Posterior vena cava (tissue), 2 donors: ENCODE data around the gene FNDC5. TPM values are rescaled to one million over a fixed set of nuclear protein-coding genes. Genes with fewer than 3 reads are reported as not detected.

Experiments
- DNase-seq: peaks from one replicate; pipeline ENCODE4 v3.0.0-alpha.2; 2020; ENCODE audit warnings: low spot score
- intact Hi-C, 2 donors: fragments of 100-400 bp; cut with DNase I; formaldehyde crosslinking; loops; one replicate each; pipeline versions ENCODE4 v1.14.1 to v1.14.2; 2022 to 2023
- total RNA-seq, 2 donors: library from RNA; stranded (reverse); fragmentation: NEBNext Ultra II Directional; extraction: Animal tissue kit (Norgen Biotek cat#: 25700); gene quantifications; one replicate each; pipeline ENCODE4 v1.2.1, GENCODE V29; 2021
- donor health status: DM: yes; HTN: yes; CAD: no.
- donor health status: DM: yes; HTN: yes; CAD: no.

Gene FNDC5
- total RNA-seq, 2 donors from 2014 or later = 2.4 to 5.0 TPM

DNA sequence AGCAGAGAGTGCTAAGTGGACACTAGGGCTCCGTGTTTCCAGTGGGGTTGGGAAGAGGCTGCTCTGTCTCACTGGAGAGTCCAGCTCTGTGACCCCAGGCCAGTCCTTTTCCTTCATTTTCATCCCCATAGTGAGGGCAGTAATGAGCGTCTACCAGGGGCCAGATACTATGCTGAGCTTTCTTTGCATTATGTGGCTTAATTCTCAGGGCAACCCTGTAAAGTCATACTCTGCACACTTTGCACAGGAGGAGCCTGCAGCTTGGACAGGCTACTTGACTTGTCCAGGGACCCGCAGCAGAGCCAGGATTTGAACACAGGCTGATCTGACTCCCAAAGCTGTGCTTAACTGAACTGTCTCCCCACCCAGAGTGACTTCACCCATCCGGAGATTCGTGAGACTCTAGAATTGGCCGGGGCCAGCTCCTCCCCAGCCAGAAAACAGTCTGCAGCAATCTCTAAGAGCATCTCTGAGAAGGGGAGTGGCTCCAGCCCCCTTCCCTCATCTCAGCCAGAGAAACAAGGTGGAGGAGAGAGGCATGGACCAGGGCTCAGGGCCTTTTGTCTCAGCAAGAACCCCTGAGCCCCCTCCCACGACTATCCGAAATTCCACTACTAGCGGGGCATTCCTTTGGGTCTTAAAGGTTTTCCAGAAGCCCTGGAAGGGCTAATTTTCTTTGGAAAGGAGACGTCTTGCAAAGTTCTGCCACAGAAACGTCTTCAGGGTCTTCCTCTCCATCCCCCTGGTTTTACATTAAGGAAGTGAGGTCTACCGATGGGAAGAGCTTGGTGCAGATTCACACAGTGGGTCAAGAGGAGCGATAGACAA, 866 bp upstream of the FNDC5 start:
- peak; percentile 75 for DNase-seq
- intact Hi-C loops = loop anchor here in 1 of 2 donors (5.0 kb wide), 1 partner anchor 159 kb away; no protein-coding TSS in a partner anchor

DNA sequence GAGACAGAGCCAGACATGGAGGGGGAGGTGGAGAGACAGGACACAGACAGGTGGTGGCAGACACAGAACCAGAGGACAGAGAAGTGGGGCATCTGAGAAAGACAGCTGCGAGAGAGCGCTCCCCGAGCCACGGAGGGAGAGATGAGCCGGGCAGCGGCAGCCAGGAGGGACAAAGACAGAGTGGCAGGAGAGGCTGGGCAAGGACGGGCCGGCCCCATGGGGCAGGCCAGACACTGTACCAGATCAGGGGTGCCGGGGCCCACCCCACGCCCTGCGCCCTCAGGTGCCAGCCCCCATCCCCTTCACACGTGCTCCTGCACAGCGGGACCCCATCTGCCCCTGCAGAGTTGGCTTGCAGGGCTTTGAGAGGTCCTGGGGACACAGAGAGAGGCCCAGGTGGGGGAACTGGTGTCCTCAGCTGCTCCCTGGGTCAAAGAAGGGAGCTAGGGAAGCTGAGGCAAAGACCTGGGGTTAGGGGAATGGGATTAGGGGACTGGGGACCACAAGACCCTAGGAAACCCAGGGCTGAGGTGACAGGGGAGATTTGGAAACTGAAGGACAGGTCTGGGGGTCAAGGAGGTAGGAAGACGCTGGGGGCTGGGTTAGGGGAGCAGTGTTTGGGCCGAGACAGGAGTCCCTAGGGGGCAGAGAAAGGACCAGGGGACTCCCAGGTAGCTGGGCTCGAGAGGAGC, 643 bp downstream of the FNDC5 start:
- DNase-seq = no peak
- intact Hi-C loops = loop anchor here in 1 of 2 donors (5.0 kb wide), 1 partner anchor 158 kb away; no protein-coding TSS in a partner anchor

DNA sequence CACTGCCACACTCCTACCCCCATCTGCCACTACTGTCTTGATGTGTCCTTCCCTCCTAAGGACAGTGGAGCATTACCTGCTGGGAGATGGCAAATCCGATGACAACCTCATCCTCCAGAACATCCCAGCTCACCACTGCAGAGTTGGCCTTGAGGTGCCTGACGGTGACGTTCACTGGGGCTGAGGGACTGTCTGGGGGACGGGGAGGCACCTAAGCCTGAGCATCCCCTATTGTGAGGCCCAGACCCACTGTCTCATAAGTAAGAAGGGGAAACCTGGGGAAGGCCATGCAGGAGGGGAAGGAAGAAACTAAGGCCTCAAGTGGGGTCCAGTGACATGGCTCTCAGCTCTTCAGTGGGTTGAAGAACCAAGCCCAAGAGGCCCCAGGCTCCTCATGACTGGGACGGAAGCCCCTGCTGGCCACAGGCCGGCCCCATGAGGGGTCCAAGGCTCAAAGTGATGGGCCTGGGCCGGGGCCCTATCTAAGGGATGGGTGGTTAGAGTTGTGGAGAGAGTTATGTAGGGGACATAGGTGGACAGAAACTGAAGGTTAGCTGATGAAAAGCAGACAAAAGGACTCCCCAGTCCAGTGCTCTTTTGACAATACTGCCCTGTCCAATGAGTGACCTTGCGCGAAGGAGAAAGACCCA, 1.8 kb downstream of the FNDC5 start:
- DNase-seq = no peak
- intact Hi-C loops = no loop called here

DNA sequence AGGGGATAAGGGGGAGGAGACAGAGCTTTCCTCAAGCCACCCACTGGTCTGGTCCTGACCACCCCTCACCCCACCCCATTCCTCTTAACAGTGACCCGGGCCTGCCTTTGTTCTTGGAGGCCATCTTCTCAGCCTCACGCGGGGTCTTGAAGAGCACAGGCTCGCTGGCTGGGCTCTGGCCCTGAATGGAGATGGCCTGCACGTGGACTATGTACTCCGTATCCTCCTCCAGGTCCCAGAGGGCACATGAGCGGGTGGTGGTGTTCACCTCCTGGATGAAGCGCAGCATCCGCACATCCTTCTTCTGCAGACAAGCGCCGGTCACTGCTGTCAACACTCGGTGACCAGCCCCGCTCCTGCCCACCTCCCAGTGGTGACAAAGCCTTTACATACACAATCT, 2.6 kb downstream of the FNDC5 start:
- intact Hi-C loops = no loop called here
- no peak for DNase-seq

DNA sequence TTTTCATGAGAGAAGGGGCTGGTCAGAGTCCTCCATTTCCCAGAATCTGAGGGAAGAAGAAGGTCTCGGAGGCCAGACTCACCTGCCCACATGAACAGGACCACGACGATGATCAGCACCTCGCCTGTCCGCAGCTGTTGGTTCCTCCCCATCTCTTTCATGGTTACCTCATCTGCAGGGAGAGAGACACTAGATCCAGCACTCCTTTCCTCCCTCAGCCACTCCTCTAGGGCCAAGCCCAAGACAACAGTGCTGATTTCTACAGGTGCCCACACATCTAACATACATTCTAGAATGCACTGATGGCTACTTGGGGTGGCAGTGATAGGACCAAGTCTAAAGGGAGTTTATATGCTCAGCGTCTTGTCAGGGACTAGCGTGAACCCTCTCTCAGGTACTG, 3.0 kb downstream of the FNDC5 start:
- DNase-seq = no peak
- intact Hi-C loops = no loop called here

DNA sequence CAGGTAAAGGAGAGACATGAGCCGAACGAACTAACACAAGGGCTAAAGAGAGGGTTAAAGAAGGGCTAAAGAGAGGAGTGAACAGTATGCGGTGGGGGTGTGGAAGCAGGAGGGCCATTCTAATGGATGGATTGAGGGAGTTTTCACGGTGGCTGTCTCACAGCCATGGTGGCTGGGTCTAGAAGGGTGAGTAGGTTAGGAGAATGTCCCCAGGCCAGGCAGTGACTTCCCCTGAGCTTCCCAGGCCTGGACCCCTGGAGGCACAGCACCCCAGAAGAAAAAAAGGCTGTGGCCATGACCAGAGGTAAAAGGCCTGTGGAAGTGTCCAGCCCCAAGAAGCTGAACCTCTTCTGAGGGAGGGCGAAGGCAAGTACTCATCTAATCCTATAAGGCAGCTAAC, 3.6 kb downstream of the FNDC5 start:
- intact Hi-C loops = no loop called here
- DNase-seq = no peak

DNA sequence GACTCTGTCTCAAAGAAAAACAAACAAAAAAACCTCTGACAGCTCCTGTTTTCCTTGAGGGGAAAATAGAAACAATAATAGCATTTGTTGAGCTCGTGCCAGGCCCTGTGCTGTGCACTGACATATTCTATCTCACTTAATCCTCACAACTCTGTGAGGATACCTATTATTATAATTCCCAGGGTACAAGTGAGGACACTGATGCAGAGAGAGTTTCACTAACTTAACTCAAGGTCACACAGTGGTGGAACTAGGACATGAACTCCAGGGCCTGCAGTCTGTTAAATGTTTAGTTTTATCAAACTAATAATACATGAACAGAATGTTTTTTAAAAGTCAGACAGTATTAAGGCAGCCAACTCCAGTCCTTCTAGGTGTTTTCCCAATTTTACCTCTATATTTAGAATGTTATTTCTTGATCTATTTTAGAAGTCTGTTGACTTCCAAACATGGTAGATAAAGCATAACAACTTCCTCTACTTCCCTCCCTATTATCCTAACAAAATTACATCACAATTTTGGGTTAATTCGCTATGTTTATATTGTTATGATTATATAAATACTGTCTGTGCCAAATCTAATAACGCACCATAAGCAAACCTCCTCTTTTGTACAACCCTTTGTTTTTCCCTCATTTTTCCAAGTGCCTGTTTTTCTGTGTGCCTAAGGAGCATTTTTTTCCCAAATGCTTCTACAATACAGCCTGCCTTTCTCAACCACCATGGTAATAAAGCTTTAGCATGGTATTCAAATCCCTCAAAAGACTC, 4.9 kb downstream of the FNDC5 start:
- intact Hi-C loops = no loop called here
- no peak for DNase-seq

DNA sequence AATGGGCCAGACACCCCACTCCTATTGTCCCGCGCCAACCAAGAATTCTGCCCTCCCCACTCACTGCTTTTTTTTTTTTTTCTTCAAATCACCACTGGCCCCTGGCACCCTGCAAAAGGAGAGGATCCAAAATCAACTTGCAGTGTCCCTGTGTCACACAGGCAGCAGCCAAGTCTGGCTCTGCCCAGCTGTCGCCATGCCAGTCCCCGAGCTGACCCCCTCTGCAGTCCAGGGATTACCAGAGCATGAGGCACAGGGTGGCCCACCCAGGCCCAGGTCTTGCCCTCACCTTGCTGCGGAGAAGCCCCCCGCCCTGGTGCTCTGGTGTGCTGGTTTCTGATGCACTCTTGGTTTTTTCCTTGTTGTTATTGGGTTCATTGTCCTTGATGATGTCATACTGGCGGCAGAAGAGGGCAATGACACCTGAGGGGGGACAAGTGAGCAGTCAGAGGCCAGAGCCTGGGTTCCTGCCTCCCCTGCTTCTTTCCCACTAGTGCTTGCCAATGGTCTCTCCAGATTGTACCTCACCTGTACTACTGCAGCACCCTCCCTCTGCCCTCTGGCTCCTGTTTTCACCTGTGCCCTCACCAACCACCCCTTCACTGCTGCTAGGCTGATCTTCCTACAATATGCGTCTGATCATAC, 6.2 kb downstream of the FNDC5 start:
- DNase-seq = no peak

DNA sequence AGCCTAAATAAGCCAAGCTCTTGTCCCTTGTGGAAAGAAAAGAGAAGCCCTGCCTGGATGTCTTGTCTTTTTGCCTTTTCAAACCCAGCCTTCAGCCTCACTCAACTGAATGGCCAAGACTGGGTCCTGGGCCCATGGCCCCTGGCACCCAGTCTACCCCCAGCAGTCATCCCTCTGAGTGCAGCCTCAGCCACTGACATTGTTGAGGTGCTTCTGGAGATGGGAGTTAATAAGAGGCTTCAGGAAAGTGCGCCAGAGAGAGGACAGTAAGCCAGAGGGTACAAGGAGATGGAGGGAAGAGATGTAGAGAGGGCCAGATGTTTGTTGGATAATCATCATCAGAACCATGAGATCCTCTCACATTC, 6.8 kb downstream of the FNDC5 start:
- intact Hi-C loops = no loop called here
- DNase-seq = no peak

More for the DNA sequence above, 6.2 kb downstream of the FNDC5 start:
- intact Hi-C loops = no loop called here

DNA sequence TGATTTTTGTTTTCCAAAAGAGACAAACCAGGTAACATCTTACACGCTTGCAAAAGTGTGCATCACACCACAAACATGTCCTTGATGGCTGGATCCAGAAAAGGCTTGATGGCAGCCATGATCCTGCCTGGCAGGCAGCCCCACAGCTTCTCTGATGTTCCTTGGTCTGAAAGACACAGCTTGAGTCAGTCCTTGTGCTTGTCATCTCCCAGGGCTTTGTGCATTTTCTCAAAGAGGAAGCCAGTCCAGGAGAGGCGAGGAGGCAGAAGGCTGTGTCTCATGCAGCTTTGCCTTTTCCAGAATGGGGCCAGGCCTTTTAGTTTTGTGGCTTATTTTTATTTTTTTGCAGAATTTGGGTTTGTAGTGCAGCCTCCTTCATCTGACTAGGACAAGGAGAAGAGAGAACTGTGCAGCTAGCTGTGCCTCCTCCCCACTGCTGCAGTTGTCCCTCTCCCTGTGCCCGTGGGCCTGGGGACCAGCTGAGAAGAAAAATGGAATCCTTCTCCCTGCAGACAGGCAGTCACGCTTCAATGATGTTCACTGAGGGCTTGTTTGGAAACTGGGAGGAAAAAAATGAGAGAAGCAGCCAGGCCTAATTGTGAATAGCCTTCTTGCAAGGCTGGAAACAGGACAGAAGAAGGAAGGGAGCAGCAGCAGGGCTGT, 7.4 kb downstream of the FNDC5 start:
- DNase-seq = no peak
- intact Hi-C loops = no loop called here

DNA sequence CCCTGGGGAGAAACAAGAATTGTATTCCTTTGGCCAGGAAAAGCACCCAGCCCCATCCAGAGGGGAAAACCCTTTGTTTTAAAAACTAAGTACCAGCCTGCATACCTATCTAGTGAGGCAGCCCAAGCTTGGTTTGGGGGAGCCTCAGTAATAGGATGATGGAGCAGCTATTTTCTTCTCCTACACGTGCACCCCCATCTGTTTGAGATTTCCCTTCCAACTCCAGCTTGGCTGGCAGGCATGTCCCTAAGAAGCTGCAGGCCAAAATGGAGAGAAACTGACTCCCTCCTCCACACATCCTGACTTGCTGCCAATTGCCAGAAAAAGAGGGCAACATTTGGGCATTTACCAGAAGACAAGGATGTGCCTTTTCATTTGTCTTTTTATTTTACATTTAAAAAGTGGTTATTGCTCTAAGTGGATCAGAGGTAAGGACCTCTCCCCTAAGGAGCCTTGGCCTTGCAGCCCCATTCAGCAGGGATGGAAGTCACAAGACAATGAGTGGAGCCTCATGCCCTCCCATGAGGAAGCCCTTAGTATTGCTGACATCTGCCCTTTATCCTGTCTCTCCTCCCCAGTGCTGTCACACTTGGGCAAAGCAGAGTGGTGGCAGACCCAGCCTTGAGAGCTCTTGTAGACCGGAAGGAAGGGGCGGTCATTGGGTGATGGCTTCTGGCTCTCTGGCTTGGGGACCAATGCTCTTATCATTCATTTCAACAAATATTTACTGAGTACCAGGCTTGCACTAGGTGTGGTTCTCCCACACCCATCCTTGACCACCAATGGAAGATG, 8.6 kb downstream of the FNDC5 start:
- intact Hi-C loops = no loop called here
- DNase-seq = no peak

DNA sequence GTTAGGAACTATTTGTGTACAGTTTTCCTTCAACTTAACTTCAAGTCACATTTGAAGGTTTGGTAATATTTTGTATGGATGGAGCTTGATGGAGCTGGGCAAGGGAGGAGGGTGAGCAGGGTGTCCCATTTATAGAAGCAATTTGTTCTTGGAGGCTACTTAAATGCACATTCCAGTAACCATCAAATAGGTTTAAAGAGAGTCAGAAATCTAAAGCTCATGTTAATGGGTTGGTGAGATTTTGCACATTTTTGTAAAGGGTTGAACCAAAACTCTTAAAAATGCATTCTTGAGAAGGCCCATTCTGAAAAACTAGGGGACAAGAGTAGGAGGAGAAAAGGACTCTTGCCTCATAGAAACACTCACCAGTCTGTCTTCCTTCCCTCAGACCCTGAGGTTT, 10.1 kb downstream of the FNDC5 start:
- DNase-seq = no peak
- intact Hi-C loops = no loop called here

DNA sequence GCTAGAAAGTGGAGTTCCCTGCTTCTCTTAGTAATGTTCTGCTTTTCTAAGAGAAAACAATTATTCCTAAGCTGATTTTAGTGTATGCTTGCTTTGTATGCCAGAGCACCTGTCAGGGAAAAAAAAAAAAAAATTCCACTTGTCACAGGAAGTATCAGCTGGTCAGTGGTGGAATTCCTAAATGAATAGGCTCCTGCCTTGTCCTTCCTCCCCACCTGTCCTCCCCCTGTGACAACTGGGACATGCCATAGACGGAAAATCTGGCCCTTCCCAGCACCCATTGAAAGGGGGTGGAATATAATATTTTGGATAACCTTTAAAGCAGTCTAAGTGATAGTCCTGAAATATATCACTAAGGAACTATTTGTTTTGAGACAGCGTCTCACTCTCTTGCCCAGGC, 10.8 kb downstream of the FNDC5 start:
- intact Hi-C loops = no loop called here
- no peak for DNase-seq

DNA sequence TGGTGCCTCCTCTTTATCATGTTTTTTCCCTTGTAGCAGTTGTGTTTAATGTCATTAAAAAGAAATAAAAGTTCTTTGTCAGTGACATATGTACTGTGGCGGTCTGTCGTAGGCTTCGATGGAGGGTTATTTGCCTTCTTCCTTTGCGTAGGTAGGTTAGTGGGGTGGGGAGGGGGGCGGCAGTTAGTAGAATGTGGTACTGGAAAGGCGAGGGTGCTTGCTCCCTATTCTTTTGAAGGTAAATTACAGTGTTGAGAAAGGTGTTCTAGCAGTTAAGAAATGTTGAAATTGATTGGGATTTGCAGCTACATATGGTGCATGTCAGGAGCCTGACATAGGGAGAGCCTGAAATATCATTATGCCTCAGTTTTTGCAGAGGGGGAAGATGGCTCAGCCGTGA, 11.9 kb downstream of the FNDC5 start:
- intact Hi-C loops = no loop called here
- DNase-seq = no peak

DNA sequence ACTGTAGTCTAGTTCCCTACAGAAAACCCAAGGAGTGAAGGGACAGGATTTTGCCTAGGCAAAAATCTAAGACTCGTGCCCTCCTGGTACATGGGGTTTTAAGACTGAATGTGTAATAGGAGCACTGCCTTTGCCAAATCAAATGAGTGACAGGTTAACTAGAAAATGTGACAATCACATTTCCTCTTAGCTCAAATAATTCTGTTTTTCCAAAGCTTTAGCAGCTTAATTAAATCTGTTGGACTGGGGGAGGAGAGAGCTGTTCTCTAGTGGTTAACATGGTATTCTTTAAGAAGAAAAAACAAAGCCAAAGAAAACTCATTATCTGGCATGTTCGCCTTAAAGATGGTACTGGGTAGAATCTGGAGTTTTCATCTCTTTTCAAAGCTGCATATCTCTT, 12.6 kb downstream of the FNDC5 start:
- DNase-seq = no peak
- intact Hi-C loops = no loop called here

DNA sequence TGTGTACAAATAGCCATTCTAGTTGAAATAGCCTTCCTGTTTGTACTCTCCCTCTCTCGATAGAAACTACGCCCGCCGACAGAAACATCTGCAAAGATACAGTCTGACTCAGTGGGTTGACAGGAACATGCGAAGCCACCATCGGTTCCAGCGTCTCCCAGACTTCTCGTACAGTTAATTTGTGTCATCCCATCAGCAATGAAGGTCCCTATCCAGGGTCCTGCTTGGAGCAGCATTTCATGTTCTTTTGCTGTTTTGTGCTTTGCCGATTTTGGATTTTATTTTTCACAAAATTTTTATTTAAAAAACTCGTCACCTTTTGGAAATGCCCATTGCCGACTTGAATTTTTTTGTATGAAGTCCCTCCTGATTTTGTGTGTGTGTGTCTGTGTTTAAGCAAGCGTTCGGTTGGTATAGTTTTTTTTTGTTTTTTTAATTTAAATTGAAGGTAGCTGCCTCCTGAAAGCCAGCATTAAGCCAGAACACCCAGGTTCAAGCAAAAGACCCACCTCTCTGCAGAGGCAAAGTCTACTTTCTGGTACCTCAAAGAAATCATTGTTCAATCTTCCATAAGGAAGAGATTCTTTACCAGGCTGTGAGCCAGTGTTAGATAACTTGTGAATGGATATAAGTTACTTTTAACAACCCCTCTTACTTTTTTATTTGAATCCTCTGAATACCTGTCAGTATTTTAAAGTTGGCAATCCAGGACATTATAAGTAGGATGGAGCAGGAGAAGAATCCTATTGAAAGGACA, 14.7 kb downstream of the FNDC5 start:
- DNase-seq = no peak
- intact Hi-C loops = no loop called here

DNA sequence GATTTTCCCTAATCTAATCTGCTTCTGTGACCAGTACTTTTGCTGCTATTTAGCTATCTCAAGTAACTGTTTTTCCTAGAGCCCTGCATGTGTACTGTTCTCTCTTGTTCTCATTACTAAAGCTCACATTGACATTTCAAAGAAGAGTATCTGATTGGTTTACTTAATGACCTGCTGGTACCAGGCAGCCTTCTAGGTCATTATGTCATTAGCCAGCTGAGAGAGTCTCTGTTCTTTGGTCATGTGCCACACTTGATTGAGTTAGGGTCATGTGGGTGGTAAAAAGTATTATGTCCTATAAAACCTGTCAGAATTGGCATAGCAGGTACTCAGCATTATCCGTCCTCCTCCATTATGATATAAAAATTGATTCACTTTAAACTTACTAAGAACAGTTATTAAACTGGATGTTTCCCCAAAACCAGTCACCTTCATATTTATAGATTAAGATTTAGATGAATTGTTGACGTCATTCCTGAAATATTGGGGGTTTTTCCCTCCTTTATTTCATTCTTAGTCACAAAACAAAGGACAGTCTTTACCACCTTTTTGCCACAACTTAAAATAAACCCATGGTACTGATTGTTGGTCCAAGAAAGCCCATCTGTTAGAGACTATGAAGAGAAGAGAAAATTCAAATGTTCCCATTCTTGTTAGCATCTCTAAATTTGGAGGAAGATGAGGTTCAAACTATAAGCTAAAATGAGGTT, 22.2 kb downstream of the FNDC5 start:
- DNase-seq = no peak
- intact Hi-C loops = no loop called here
